Brain microvascular endothelial cell (primary cell): ENCODE results near the gene GPC5.

Experiments
- DNase-seq: peaks from one replicate; pipeline ENCODE4 v3.0.0-alpha.2; 2020
- H3K27ac ChIP-seq: fragments of 250-450 bp; sonication (Bioruptor Pico); 2 replicates; pipeline ENCODE4 v1.5.1; 2020; ENCODE audit warnings: mild to moderate bottlenecking, moderate library complexity
- H3K27me3 ChIP-seq: fragments of 250-450 bp; sonication (Bioruptor Pico); replicated peaks from 2 replicates; pipeline ENCODE4 v1.5.1; 2020; ENCODE audit warnings: mild to moderate bottlenecking
- H3K36me3 ChIP-seq: fragments of 250-450 bp; sonication (Bioruptor Pico); replicated peaks from 2 replicates; pipeline ENCODE4 v1.5.1; 2020; ENCODE audit warnings: mild to moderate bottlenecking
- H3K4me3 ChIP-seq: 2 replicates; pipeline ENCODE4 v1.5.1; 2011; ENCODE audit warnings: low read depth, mild to moderate bottlenecking, control low read depth, low read length, moderate library complexity
- in situ Hi-C: cut with HindIII; loops from 2 replicates; pipeline ENCODE4 v1.10.0; 2017; ENCODE audit warnings: low sequenced_read_pairs, low pct_ligation_motif_present
- TF ChIP-seq, protein P1 (sequence below): IDR thresholded peaks from 2 replicates; pipeline ENCODE4 v1.5.1; 2011; ENCODE audit warnings: low read depth, mild to moderate bottlenecking, moderate library complexity, low read length, control low read depth, inconsistent platforms; ENCODE audit errors: missing control alignments

GPC5 gene

DNA sequence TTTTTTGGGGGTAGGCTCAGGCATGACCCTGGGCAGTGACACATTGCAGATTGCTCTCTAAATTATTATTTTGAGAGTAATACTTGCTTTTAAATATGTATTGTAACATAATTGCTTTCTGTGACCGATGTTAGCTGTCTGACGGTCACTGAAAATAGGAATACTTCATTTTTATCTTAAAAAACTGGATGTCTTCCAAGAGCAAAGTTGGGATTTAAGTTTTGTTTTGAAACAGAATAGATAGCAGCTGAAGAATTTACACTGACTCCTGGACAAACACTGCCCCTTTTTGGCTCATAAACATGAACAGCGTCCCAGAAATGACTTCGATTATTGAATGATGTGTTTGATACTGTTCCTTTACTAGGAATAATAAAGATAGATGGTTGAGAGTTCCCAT lies 535.9 kb downstream of the GPC5 start:
- Histone ChIP-seq H3K36me3 (no peaks in the 10 kb centered on the region), H3K4me3 (no peak overlapping the region), H3K27ac (no peak overlapping the region), H3K27me3 (no peaks in the 10 kb centered on the region)
- DNase-seq: no peak
- in situ Hi-C loops: no loop called here
- TF ChIP-seq, protein P1, sequence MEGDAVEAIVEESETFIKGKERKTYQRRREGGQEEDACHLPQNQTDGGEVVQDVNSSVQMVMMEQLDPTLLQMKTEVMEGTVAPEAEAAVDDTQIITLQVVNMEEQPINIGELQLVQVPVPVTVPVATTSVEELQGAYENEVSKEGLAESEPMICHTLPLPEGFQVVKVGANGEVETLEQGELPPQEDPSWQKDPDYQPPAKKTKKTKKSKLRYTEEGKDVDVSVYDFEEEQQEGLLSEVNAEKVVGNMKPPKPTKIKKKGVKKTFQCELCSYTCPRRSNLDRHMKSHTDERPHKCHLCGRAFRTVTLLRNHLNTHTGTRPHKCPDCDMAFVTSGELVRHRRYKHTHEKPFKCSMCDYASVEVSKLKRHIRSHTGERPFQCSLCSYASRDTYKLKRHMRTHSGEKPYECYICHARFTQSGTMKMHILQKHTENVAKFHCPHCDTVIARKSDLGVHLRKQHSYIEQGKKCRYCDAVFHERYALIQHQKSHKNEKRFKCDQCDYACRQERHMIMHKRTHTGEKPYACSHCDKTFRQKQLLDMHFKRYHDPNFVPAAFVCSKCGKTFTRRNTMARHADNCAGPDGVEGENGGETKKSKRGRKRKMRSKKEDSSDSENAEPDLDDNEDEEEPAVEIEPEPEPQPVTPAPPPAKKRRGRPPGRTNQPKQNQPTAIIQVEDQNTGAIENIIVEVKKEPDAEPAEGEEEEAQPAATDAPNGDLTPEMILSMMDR: no peak

DNA sequence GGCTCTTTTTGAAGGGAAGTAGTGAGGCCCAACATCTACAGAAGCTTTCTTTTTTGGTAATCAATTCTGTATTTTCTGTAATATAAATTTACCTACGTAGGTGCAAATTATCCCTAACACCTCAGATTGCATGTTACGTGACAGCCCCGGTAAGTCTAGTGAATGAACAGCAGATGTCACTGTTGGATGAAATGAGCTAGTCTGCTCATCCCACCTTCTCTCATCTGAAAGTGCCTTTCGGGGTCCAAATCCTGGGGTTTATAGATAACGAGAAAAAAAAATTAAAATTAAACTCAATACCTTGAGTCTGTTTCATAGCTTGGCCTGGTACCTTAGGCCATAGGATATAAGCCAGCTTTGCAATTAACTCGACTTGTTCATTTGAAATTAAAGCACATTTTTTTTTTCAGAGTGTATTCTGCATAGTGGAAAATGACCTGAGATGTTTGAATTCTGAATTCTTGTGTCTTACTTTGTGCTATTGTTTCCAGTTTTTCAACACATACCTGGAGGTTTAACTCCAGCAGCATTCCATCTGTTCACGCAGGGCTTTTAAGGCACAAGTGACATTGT lies 548.2 kb downstream of the GPC5 start:
- Histone ChIP-seq H3K27ac (no peak overlapping the region), H3K27me3 (no peaks in the 10 kb centered on the region), H3K4me3 (no peak overlapping the region), H3K36me3 (no peaks in the 10 kb centered on the region)
- DNase-seq: no peak
- in situ Hi-C loops: no loop called here
- TF ChIP-seq, protein P1: peak; percentile 72

- Histone ChIP-seq H3K27ac (no peak overlapping the region), H3K4me3 (no peak overlapping the region), H3K27me3 (no peaks in the 10 kb centered on the region), H3K36me3 (no peaks in the 10 kb centered on the region)
- in situ Hi-C loops: no loop called here
- TF ChIP-seq, protein P1: no peak
- no peak for DNase-seq
These were observed 550.3 kb downstream of the GPC5 start for GRCh38 chr13:91948736-91949135.

DNA sequence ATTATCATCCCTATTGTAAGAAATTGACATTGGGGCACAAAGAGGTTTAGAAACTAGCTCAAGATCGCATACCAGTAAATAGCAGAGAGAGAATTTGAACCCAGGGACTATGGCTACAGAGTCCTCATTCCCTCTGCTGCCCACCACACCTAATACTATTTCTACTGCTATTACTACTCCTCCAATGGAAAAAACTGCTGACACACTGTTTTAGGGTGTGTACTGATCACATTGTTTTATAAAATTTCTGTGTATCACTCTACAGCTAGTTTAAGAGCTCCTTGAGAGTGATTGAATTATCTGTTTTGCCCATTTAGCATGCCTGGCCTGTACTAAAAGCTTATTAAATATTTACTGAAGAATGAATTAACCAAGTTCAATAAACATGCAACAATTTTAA lies 552.4 kb downstream of the GPC5 start:
- H3K27me3 ChIP-seq: no peaks in the 10 kb centered on the region
- H3K4me3 ChIP-seq: no peak overlapping the region
- no peaks in the 10 kb centered on the region for H3K36me3 ChIP-seq
- no peak for DNase-seq
- in situ Hi-C loops: no loop called here
- TF ChIP-seq, protein P1: no peak
- H3K27ac ChIP-seq: no peak overlapping the region

DNA sequence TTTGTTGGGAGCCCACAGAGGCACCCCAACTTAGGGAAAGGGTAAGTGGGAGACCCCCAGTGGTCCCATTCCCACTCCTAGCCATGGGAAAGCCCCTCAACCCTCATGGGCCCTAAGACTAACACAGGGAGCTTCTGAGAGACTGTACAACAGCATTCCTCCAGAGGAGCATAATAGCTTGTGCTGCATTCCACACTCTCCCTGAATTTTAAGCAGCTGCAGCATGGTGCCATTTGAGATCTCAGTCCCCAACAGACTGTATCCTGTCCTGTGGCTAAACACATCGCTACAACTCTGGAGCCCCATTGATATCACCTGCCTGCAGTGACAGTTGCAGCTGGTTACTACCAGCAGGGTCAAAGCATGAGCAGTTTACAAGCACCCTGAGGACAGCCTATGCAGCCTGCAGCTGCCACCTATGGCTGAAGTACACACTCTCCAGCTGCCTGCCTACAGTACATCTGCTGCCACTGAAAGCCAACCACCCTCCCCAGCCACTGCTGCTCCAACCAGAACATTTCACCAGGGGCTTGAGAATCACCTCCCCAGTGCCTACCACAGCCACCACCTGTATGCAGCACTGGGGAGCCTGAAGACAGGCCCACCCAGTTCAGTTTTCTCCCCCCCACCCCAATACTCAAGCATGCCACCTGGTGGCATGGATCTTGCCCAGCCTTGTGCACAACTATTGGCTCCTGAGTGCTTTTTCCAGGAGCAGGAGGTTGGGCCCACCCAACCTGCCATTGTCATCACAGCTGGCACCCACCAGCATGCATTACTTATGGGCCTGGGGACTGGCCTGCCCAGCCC lies 557.3 kb downstream of the GPC5 start:
- TF ChIP-seq, protein P1: no peak
- no peak for DNase-seq
- no peak overlapping the region for H3K27ac ChIP-seq
- in situ Hi-C loops: no loop called here
- H3K27me3 ChIP-seq: no peaks in the 10 kb centered on the region
- H3K36me3 ChIP-seq: no peaks in the 10 kb centered on the region
- H3K4me3 ChIP-seq: no peak overlapping the region
